Measurements from ENCODE around the gene ACP5.
"Not testable (repeated sequence)": the region's sequence is repeated elsewhere in the genome, so short reads cannot be mapped to it uniquely, and the experiment has no call there.

ACP5 gene

GRCh38 chr19:11578258-11579142 is 1.1 kb upstream of the ACP5 start:
- peak; percentile 9 for DNase-seq (ENCODE audit: low read depth)

- no peak for DNase-seq (ENCODE audit: low read depth)
These were observed 1.2 kb downstream of the ACP5 start for GRCh38 chr19:11576227-11576626.

DNA sequence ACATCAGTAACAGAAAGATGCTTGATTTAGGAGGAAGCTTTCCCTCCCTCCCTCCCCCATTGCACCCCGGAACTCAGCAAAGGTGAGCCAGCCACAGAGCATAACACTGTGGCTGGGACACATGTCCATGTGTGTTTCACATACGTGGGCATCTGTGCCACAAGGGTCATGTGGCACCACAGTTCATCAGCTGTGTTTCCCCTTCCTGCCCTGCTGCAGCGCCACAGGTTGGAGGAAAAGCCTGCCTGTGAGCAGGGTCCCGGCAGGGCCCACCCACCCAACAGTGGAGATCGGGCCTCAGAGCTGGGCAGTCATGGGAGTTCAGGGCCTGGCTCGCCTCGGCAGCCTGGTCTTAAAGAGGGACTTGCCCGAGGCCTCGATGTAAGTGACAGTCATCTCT is 2.8 kb downstream of the ACP5 start:
- DNase-seq (ENCODE audit: low read depth): no peak

DNA sequence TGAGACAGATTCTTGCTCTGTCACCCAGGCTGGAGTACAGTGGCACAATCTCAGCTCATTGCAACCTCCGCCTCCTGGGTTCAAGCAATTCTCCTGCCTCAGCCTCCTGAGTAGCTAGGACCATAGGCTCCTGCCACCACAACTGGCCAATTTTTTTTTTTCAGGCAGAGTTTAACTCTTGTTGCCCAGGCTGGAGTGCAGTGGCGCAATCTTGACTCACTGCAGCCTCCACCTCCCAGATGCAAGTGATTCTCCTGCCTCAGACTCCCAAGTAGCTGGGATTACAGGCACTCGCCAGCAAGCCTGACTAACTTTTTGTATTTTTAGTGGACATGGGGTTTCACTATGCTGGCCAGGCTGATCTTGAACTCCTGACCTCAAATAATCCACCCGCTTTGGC is 3.7 kb downstream of the ACP5 start:
- DNase-seq (ENCODE audit: low read depth): not testable (repeated sequence)

GRCh38 chr19:11573354-11573753 is 4.1 kb downstream of the ACP5 start:
- not testable (repeated sequence) for DNase-seq (ENCODE audit: low read depth)

- DNase-seq (ENCODE audit: low read depth): no peak
These were observed 7.4 kb downstream of the ACP5 start for GRCh38 chr19:11570039-11570462.

DNA sequence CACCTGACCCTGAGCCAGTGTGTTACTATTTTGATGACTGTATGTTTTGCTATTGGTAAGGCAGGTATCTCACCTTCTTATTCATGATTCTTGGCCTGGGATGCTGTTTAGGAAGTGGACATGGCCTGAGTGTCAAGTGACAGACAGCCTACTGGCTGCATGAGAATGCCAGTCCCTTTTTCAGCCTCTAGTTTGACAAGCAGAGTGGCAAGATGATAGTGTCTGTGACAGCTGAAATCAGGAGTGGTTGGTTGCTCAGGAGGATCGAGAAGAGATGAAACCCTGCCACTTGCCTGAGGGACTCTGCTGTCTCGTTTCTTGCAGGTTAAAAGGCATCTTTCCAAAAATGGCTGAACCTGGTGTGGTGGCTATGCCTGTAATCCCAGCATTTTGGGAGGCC is 11.3 kb downstream of the ACP5 start:
- DNase-seq (ENCODE audit: low read depth): no peak

DNA sequence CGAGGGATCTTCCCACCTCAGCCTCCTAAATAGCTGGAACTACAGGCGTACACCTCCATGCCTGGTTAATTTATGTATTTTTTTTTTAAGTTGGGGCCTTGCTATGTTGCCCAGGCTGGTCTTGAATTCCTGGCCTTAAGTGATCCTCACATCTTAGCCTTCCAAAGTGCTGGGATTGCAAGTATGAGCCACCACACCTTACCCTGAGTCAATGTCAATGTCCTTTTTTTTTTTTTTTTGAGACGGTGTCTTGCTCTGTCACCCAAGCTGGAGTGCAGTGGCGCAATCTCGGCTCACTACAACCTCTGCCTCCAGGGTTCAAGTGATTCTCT is 11.8 kb downstream of the ACP5 start:
- not testable (repeated sequence) for DNase-seq (ENCODE audit: low read depth)

- DNase-seq (ENCODE audit: low read depth): not testable (repeated sequence)
These were observed 13.2 kb downstream of the ACP5 start for GRCh38 chr19:11564082-11564807.

DNA sequence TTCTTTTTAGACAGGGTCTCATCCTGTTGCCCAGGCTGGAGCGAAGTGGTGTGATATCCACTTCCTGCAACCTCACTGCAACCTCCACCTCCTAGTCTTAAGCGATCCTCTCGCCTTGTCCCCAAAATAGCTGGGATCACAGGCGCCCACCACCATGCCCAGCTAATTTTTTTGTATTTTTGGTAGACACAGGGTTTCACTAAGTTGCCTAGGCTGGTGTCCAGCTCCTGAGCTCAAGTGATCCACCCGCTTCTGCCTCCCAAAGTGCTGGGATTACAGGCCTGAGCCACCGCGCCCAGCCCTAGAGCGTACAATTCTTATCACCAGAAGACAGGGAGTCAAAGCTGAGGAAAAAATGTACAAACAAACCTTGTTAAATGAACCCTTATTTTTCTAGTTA is 13.9 kb downstream of the ACP5 start:
- no peak for DNase-seq (ENCODE audit: low read depth)

- DNase-seq (ENCODE audit: low read depth): peak; percentile 14
These were observed 16.9 kb downstream of the ACP5 start for GRCh38 chr19:11560404-11561051.

GRCh38 chr19:11558881-11559828 is 18.3 kb downstream of the ACP5 start, which contains the start of gene ELOF1:
Gene ELOF1 (minus strand): TSS chr19:11559230. CDS start chr19:11554347, 4,883 bp downstream.
- peak; percentile 96 for DNase-seq (ENCODE audit: low read depth)

- DNase-seq (ENCODE audit: low read depth): no peak
These were observed 20.6 kb downstream of the ACP5 start for GRCh38 chr19:11556634-11557420.

- DNase-seq (ENCODE audit: low read depth): no peak
These were observed 22.2 kb downstream of the ACP5 start for GRCh38 chr19:11555246-11555645.

DNA sequence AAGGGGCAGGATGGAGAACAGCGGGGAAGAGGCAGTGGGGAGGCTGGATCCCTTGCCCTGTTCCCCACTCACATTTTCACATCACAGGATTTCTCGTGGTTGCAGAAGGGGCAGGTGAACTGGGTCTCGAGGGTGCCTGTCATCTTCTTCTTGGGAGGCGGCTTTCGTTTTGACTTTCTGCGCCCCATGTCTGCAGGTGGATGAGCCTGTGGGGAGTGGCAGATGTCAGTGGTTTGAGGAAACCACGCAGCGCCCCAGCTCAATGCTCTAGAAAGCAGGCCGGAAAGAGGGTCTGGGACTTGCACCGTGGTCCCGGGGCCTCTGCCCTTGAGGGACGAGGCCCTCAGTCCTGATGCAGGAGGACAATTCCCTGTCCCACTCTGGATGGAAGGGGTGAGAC is 23.3 kb downstream of the ACP5 start:
- no peak for DNase-seq (ENCODE audit: low read depth)

- no peak for DNase-seq (ENCODE audit: low read depth)
These were observed 24.6 kb downstream of the ACP5 start for GRCh38 chr19:11552666-11553372.

- DNase-seq (ENCODE audit: low read depth): no peak
These were observed 25.7 kb downstream of the ACP5 start for GRCh38 chr19:11551603-11552235.

GRCh38 chr19:11550265-11550664 is 27.2 kb downstream of the ACP5 start:
- no peak for DNase-seq (ENCODE audit: low read depth)

DNA sequence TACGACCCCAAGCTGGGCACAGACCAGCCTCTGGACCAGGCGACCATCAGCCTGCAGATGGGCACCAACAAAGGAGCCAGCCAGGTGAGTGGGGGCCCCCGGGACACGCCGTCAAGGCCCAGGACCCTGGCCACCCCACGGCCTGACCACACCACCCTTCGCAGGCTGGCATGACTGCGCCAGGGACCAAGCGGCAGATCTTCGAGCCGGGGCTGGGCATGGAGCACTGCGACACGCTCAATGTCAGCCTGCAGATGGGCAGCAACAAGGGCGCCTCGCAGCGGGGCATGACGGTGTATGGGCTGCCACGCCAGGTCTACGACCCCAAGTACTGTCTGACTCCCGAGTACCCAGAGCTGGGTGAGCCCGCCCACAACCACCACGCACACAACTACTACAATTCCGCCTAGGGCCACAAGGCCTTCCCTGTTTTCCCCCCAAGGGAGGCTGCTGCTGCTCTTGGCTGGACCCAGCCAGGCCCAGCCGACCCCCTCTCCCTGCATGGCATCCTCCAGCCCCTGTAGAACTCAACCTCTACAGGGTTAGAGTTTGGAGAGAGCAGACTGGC is 28.0 kb downstream of the ACP5 start:
- DNase-seq (ENCODE audit: low read depth): no peak

All from activated T-helper 9 cell treated with anti-CD3 and anti-CD28 coated beads, Interleukin-2, amount 50 U/mL, for 16 hours (primary cell).